ENCODE data around the gene HMOX2.

The HMOX2 gene

GRCh38 chr16:4481526-4481925 is 5.3 kb downstream of the HMOX2 start:
- TF ChIP-seq, protein P1, sequence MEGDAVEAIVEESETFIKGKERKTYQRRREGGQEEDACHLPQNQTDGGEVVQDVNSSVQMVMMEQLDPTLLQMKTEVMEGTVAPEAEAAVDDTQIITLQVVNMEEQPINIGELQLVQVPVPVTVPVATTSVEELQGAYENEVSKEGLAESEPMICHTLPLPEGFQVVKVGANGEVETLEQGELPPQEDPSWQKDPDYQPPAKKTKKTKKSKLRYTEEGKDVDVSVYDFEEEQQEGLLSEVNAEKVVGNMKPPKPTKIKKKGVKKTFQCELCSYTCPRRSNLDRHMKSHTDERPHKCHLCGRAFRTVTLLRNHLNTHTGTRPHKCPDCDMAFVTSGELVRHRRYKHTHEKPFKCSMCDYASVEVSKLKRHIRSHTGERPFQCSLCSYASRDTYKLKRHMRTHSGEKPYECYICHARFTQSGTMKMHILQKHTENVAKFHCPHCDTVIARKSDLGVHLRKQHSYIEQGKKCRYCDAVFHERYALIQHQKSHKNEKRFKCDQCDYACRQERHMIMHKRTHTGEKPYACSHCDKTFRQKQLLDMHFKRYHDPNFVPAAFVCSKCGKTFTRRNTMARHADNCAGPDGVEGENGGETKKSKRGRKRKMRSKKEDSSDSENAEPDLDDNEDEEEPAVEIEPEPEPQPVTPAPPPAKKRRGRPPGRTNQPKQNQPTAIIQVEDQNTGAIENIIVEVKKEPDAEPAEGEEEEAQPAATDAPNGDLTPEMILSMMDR (conservative IDR thresholded peaks at IDR 0.05) = no peak
- no peak overlapping the region for H3K27ac ChIP-seq

- TF ChIP-seq, protein P1 (conservative IDR thresholded peaks at IDR 0.05) = no peak
Measured at GRCh38 chr16:4481963-4482362, 5.8 kb downstream of the HMOX2 start.

DNA sequence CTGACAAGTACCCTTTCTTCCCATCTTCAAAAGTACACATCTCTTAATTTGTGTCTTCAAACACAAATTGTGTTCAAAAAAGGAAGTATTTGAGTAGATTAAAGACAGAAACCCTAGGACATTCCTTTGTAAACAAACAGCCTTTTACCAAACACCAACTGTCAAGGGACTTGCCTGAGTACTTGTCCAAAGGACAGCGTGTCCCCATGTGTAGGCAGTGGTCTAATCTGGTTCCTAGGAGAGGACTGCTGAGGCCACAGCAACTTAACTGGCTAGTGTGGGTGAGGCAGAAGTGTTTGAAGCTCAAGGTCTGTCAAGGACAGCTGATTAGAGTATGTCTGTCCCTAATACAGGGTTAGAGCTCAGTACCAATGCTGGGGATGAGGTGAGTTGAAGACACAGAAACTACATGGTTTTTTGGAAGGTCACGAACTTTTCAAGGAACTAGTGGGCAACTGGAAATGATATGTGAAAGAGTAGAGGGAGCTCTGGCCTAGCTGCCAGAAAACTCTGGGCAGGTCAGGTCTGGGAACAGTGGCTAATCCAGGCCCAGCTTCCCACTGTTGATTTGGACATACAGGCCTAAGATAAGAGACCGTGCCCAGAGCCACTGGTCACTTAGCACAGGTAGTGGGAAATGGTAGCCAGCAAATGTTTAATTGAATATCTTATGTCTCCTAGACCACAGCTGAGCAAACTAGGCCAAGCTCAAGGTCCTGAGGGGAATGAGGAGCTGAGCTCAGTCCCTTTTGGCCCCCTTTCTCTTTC is 10.1 kb downstream of the HMOX2 start:
- TF ChIP-seq, protein P1 (conservative IDR thresholded peaks at IDR 0.05) = no peak
- 0 out of 2 replicates have a peak overlapping the region, but pooled peaks have one; percentile 41 for H3K27ac ChIP-seq

More at GRCh38 chr16:4481963-4482362, 5.8 kb downstream of the HMOX2 start:
- H3K27ac ChIP-seq = no peak overlapping the region

DNA sequence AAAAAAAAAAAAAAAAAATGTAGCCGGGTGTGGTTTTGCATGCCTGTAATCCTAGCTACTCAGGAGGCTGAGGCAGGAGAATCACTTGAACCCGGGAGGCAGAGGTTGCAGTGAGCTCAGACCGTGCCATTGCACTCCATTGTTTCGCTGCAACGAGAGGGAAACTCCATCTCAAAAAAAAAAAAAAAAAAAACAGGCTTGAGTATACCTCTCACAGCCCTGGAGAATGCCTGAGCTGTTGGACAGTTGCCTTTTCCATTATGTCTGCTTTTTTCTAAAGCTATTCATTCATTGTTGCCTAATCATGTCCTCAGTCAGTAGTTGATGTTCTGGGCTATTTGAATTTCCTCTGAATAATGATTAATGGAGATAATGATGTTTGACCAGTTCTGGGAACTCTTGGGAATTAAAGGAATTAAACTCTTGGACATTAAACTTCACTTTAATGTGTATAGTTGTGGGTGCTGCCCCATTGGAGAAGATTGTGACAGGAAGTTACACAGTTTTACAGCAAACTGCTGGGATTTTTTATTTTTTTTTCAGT is 11.8 kb downstream of the HMOX2 start:
- TF ChIP-seq, protein P1 (conservative IDR thresholded peaks at IDR 0.05) = no peak

GRCh38 chr16:4488499-4488967 is 12.3 kb downstream of the HMOX2 start:
- TF ChIP-seq, protein P1 (conservative IDR thresholded peaks at IDR 0.05) = no peak
- peak overlapping the region; percentile 41 for H3K27ac ChIP-seq

More for the DNA sequence above, 11.8 kb downstream of the HMOX2 start:
- H3K27ac ChIP-seq = peak overlapping the region; percentile 41

DNA sequence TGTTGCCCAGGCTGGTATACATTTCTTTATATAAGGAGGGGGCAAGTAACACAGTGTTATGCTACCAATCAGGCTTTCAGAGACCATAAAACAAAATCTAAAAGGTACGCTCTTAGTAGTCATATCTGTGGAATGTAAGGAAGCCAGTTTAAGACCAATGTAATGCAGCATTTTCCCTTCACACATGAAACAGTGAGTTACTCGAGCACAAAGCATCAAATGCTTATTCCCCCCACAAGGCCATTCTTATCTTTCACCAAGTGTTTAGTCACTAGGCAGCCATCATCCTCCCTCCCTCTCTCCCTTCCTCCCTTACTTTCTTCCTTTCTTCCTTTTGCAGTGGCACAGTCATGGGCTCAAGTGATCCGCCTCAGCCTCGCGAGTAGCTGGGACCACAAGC is 12.8 kb downstream of the HMOX2 start:
- TF ChIP-seq, protein P1 (conservative IDR thresholded peaks at IDR 0.05) = no peak
- H3K27ac ChIP-seq = peak overlapping the region; percentile 41; the same call in 1 of the 2 replicates

DNA sequence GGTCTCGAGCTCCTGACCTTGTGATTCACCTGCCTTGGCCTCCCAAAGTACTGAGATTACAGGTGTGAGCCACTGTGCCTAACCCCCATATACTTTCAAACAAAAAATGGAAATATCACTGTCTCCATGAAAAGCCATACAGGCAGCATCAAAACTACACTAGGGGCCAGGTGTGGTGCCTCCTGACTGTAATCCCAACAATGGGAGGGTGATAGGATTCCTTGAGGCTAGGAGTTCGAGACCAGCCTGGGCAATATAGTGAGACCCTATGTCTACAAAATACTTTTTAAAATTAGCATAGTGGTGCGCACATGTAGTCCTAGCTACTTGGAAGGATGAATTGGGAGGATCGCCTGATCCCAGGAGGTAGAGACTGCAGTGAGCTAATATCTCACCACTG is 15.7 kb downstream of the HMOX2 start:
- TF ChIP-seq, protein P1 (conservative IDR thresholded peaks at IDR 0.05) = no peak

More for the DNA sequence above, 15.7 kb downstream of the HMOX2 start:
- no peak overlapping the region for H3K27ac ChIP-seq

All from VCaP (cell line).